GM18507 (cell line): ENCODE measurements around the gene CXCL3.
"Not testable (repeated sequence)": the region's sequence is repeated elsewhere in the genome, so short reads cannot be mapped to it uniquely, and the experiment has no call there.

Source experiments
- DNase-seq: peaks from one replicate; pipeline ENCODE4 v3.0.0; 2011; ENCODE audit warnings: low read depth; ENCODE audit not compliant: insufficient read length; ENCODE audit errors: extremely low spot score
- FAIRE-seq: peaks from 2 replicates; lab custom pipeline; 2011; peaks lifted over from hg19 to GRCh38; lab: Jason Lieb, UNC

Gene CXCL3

GRCh38 chr4:74038425-74039314, at the start of gene CXCL3:
TSS of gene CXCL3 (minus strand) at chr4:74038689. CDS start at chr4:74038611, 78 bp downstream.
- FAIRE-seq (no peak), DNase-seq (no peak)

GRCh38 chr4:74087481-74087880, 49.0 kb upstream of the CXCL3 start:
- DNase-seq (no peak), FAIRE-seq (no peak)

GRCh38 chr4:74085669-74086068, 47.2 kb upstream of the CXCL3 start:
- FAIRE-seq = no peak
- no peak for DNase-seq

GRCh38 chr4:74084984-74085383, 46.5 kb upstream of the CXCL3 start:
- FAIRE-seq (no peak), DNase-seq (no peak)

DNA sequence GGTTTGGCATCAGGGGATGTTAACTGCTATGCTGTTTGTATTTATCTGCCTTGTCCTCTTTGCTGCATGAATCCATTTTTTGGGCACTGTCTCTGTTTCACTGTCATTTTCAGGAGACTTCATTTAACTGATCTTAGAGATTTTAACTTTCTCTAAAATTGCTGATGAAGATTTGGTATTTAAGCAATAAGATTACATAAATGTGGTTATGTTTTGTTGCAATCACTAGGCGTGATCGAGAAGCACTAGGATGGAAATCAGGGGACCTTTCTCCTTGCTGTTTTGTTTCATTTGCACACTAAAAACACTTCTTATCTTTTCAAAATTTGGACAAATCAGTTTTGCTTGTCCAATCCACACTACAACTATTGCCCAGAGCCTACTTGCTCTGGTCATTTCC, 45.1 kb upstream of the CXCL3 start:
- DNase-seq (no peak), FAIRE-seq (no peak)

- DNase-seq = no peak
These were observed 42.5 kb upstream of the CXCL3 start for GRCh38 chr4:74081035-74081434.

DNA sequence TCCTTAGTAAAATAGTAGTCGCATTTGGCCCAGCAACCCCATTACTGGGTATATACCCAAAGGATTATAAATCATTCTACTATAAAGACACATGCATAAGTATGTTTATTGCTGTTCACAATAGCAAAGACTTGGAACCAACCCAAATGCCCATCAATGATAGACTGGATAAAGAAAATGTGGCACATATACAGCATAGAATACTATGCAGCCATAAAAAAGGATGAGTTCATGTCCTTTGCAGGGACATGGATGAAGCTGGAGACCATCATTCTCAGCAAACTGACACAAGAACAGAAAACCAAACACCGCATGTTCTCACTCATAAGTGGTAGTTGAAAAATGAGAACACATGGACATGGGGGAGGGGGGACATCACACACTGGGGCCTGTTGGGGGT, 41.9 kb upstream of the CXCL3 start:
- not testable (repeated sequence) for FAIRE-seq, DNase-seq

More at GRCh38 chr4:74081035-74081434, 42.5 kb upstream of the CXCL3 start:
- no peak for FAIRE-seq

DNA sequence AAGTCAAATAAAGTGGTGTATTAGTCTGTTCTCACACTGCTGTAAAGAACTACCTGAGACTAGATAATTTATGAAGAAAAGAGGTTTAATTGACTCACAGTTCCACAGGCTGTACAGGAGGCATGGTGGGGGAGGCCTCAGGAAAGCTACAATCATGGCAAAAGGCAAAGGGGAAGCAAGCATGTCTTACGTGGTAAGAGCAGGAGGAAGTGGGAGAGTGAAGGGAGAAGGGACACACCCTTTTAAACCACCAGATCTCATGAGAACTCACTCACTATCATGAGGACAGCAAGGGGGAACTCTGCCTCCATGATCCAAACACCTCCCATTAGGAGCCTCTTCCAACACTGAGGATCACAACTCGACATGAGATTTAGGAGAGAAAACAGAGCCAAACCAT, 40.5 kb upstream of the CXCL3 start:
- not testable (repeated sequence) for FAIRE-seq, DNase-seq

GRCh38 chr4:74073358-74073757, 34.9 kb upstream of the CXCL3 start:
- no peak for DNase-seq
- no peak for FAIRE-seq

DNA sequence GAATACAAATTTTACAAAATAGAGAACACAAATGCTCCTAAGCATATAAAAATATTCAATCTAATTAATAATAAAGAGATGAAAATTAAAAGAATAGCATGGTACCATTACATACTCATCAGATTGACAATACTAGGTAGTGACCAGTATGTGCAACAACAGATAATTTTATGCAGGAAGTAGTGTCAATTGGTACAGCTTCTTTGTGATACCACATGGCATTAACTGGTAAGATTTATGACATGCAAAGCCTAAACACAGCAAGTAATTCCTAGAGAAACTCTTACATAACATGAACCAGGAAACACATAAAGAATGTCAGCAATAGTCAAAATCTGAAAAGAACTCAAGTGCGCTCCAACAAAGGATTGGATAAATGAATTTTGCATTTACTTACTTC, 34.2 kb upstream of the CXCL3 start:
- DNase-seq = no peak
- no peak for FAIRE-seq

DNA sequence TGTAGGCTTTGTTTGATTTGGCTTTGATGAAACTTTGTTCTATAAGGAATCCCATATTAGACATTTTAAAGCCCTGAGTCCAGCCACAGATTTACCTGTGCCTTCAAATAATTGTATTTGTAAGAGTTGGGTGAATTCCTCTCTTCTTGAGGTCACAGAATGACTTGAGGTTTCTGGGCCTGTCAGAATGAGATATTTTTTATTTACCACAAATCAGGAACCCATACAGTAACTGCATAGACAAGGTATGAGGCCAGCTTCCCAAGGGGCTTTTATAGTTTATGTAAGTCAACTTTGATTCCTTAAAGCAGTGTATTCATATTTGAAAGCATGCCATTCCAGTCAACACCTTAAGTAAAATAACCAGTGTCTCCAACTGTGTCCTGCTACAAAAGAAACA, 29.1 kb upstream of the CXCL3 start:
- FAIRE-seq (no peak), DNase-seq (no peak)

DNA sequence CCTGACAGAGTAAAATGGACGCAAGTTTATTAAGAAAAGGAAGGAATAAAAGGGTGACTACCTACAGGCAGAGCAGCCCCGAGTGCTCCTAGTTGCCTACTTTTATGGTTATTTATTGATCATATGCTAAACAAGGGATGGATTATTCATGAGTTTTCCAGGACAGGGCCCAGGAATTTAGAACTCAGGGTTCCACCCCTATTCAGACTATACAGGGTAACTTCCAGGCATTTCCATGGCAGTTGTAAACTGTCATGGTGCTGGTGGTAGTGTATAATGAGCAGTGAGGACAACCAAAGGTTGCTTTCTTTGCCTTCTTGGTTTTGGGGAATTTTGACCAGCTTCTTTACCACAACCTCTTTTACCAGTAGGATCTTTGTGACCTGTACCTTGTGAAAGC, 27.7 kb upstream of the CXCL3 start:
- DNase-seq (no peak), FAIRE-seq (no peak)

GRCh38 chr4:74065115-74065642, 26.7 kb upstream of the CXCL3 start:
- DNase-seq = no peak
- FAIRE-seq = no peak

DNA sequence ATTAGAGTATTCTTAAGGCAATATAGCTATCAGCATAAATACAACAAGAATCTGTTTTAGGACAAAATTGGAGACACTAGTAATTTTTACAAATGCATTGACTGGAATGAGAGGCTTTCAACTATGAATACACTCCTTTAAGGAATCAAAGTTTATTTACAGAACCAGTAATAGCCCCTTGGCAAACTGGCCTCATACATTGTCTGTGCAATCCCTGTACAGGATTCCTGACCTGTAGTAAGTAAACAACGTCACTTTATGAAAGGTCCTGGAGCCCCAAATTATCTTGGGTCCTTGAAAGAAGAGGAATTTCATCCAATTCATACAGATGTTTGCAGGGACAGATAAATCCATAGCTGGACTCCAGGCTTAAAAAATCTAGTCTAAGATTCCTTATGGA, 25.4 kb upstream of the CXCL3 start:
- FAIRE-seq (no peak), DNase-seq (no peak)

DNA sequence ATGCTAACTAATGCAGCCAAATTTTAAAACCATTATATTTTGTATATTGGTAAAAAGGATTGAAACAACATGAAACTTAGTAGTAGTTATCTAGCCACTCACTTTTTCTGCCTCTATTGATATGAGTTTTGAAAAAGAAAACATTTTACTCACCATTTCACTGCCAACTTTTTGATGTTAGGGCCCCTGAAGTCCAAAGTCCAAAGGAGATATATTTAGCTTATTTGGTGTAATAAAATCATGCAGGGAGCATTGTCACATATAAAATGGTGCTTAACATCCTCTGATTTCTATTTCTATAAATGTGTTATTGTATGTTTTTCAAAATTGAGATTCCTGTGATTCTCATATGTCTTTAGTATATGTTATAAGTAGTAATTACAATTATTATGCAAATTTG, 24.5 kb upstream of the CXCL3 start:
- FAIRE-seq = no peak
- DNase-seq = no peak

GRCh38 chr4:74061430-74061829, 22.9 kb upstream of the CXCL3 start:
- DNase-seq (no peak), FAIRE-seq (no peak)

DNA sequence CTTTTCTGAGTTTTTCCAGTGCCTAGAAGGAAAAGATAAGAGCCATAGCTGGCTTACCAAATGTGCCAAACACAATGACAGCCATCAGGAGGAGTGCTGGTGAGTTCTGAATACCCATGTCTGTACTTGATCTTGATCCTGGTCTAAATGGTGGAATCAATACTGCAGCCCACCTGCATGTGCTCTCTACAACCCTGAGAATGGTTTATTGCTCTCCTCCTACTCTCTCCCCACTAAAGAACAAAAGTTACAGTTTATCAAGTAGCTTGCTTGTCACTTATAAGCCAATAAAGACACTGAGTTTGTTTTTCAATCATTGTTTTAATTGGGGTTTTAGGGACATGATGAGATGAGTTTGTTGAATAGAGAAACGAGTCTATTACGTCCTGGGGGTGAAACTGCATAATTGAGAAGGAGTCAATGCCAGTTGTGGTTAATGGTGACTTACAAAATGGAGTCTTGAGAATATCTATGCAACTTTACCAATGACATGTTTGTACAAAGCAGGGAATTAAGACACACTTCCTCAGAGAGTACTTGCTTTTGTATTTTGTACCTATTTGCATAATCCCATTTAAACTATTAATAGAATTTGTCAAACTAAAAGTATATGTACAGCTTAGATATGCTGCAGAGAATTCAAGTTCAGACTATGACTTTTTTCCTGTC, 20.8 kb upstream of the CXCL3 start:
- FAIRE-seq (no peak), DNase-seq (no peak)

GRCh38 chr4:74058048-74058651, 19.7 kb upstream of the CXCL3 start:
- no peak for DNase-seq
- no peak for FAIRE-seq

- DNase-seq (no peak), FAIRE-seq (no peak)
These were observed 19.1 kb upstream of the CXCL3 start for GRCh38 chr4:74057588-74057987.

DNA sequence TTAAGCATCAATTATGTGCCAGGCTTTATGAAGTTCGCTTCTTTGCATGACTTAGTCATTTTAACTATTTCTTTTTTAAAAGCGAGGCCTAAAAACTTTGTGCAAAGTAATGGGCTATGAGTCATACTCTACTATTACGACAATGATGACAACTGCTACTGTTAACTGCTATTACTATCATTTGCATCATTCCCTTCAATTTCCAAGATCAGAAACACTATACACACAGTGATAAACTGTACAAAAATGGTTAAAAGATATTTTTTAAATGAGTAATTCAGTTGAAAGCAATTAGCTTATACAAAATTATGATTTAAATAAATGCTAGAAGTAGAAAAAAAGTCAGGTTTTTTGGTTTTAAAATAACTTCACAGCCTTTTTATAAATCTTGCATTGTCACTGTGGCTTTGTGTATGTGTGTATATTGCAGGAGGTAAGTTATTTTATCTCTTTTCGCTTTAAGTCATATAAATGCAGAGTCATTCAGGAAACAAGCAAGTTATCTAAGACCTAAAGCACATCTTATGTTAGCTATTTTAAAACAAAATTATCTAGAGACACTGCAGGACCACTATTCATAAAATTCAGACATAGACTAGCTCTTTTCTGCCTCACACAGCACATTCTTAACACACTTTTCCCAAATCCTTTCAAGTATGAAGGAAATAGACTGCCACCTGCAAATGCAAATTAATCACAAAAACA, 18.5 kb upstream of the CXCL3 start:
- no peak for FAIRE-seq
- no peak for DNase-seq
